ENCODE results near the gene ZNF813. TPM values are rescaled to one million over a fixed set of nuclear protein-coding genes. Genes with fewer than 3 reads are reported as not detected.
"Not testable (repeated sequence)": the region's sequence is repeated elsewhere in the genome, so short reads cannot be mapped to it uniquely, and the experiment has no call there.

ZNF813 gene
- total and polyA plus RNA-seq, 2 donors from 2014 or later, result 1.2 to 5.1 TPM

DNA sequence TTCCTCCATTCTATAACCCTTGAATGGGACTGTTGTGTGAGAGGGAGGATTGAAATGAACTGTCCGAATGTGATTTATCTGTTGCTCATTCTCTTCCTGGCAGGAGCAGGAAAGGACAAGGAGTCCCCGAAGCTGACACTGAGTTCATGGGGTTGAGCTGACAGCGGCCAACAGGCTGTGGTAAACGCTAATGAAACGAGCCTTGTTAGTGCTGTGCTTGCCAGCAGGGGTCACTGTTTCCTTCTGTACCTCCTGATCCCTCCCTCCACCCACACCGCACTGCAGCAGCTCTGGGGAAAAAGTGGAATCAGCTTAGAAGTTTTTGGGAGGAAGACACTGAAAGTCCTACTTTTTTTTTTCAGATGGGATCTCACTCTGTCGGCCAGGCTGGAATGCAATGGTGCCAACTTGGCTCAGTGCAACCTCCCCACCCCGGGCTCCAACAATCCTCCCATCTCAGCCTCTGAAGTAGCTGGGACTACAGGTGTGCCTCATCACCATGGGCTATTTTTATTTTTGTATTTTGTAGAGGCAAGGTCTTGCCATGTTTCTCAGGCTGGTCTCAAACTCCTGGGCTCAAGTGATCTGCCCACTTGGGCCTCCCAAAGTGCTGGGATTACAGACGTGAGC, 42.5 kb upstream of the ZNF813 start:
- FAIRE-seq (no peak), DNase-seq (peak; percentile 82 to 90 (median 85))
- Histone ChIP-seq H3K4me3 (ENCODE audit: low read length in 3 of 3) (no peak overlapping the region), H3K36me3 (ENCODE audit: control insufficient read depth in 2 of 3, insufficient read depth in 3 of 3, low read length in 3 of 3) (no peaks in the 10 kb centered on the region), H3K27me3 (ENCODE audit: control insufficient read depth, insufficient read depth, low read length) (no peaks in the 10 kb centered on the region), H3K9ac (ENCODE audit: low read length in 3 of 3) (no peak overlapping the region), H3K4me1 (ENCODE audit: control insufficient read depth in 2 of 3, insufficient read depth in 2 of 3, low read depth in 1 of 3, low read length in 3 of 3) (no peaks in the 10 kb centered on the region), H3K9me3 (ENCODE audit: control insufficient read depth in 2 of 3, insufficient read depth in 1 of 3, low read length in 3 of 3) (no peaks in the 10 kb centered on the region), H3K27ac (ENCODE audit: low read depth in 2 of 2, low read length in 2 of 2) (no peak overlapping the region)
- peak; percentile 77 for TF ChIP-seq CTCF (IDR thresholded peaks at IDR 0.05; ENCODE audit: borderline replicate concordance, extremely low read depth, insufficient read depth)
- intact Hi-C loops (cut with DNase I), result no loop called here

GRCh38 chr19:53431399-53432087, 36.0 kb upstream of the ZNF813 start, which contains the start of gene ZNF761:
TSS of gene ZNF761 (plus strand) at chr19:53431984. CDS start at chr19:53447269, 15,285 bp downstream.
- Histone ChIP-seq H3K36me3 (ENCODE audit: control insufficient read depth in 2 of 3, insufficient read depth in 3 of 3, low read length in 3 of 3) (peaks cover 0 to 3% (median 2%) of the 10 kb centered on the region in 3 donors), H3K4me1 (ENCODE audit: control insufficient read depth in 2 of 3, insufficient read depth in 2 of 3, low read depth in 1 of 3, low read length in 3 of 3) (no peaks in the 10 kb centered on the region), H3K9ac (ENCODE audit: low read length in 3 of 3) (peak within 1 kb of the TSS; percentile 74 to 97 (median 96)), H3K27ac (ENCODE audit: low read depth in 2 of 2, low read length in 2 of 2) (peak within 1 kb of the TSS; percentile 74 to 94), H3K4me3 (ENCODE audit: low read length in 3 of 3) (peak within 1 kb of the TSS; percentile 83 to 91 (median 85)), H3K27me3 (ENCODE audit: control insufficient read depth, insufficient read depth, low read length) (no peaks in the 10 kb centered on the region), H3K9me3 (ENCODE audit: control insufficient read depth in 2 of 3, insufficient read depth in 1 of 3, low read length in 3 of 3) (no peaks in the 10 kb centered on the region)
- intact Hi-C loops (cut with DNase I), result no loop called here
- peak; percentile 97 to 99 (median 97) for DNase-seq
- FAIRE-seq, result no peak
- TF ChIP-seq CTCF (IDR thresholded peaks at IDR 0.05; ENCODE audit: borderline replicate concordance, extremely low read depth, insufficient read depth), result no peak

DNA sequence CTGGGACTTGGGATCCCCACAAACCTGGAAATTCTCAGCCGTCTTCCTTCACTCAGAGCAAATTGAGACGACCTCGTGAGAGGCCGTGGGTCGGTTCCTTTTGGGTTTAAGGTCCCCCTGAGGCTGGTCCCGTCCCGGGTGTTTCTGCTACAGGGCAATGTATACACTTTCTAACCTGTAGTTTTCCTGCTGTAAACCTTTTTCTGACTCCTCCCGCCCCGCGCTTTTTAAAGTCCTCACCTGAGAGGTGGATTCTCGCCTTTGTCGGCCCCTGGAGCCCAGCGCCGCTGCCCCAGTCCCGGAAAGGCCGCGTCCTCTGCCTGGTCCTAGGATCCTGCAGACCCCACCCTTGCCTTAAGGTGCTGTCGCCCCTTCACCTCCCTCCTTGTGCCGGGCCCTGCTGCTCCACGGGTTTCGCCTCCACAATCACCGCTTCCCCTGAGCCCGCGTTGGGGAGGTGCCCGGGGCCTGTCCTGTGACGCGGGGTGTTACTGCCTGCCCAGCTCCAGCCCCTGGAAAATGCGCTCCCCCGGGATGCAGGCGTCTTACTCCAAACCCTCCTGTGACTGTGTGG, 35.4 kb upstream of the ZNF813 start:
- Histone ChIP-seq H3K4me3 (ENCODE audit: low read length in 3 of 3) (peak overlapping the region; percentile 83 to 91 (median 85)), H3K27me3 (ENCODE audit: control insufficient read depth, insufficient read depth, low read length) (no peaks in the 10 kb centered on the region), H3K36me3 (ENCODE audit: control insufficient read depth in 2 of 3, insufficient read depth in 3 of 3, low read length in 3 of 3) (peaks cover 0 to 3% (median 2%) of the 10 kb centered on the region in 3 donors), H3K27ac (ENCODE audit: low read depth in 2 of 2, low read length in 2 of 2) (peak overlapping the region; percentile 74 to 77), H3K4me1 (ENCODE audit: control insufficient read depth in 2 of 3, insufficient read depth in 2 of 3, low read depth in 1 of 3, low read length in 3 of 3) (no peaks in the 10 kb centered on the region), H3K9me3 (ENCODE audit: control insufficient read depth in 2 of 3, insufficient read depth in 1 of 3, low read length in 3 of 3) (no peaks in the 10 kb centered on the region), H3K9ac (ENCODE audit: low read length in 3 of 3) (peak overlapping the region; percentile 74 to 97 (median 96))
- DNase-seq (peak in 4 of 5 donors; percentile 28 to 74 (median 53)), FAIRE-seq (no peak)
- TF ChIP-seq CTCF (IDR thresholded peaks at IDR 0.05; ENCODE audit: borderline replicate concordance, extremely low read depth, insufficient read depth), result no peak
- intact Hi-C loops (cut with DNase I), result no loop called here

GRCh38 chr19:53443809-53444208, 23.7 kb upstream of the ZNF813 start:
- H3K4me1 ChIP-seq (ENCODE audit: control insufficient read depth in 2 of 3, insufficient read depth in 2 of 3, low read depth in 1 of 3, low read length in 3 of 3); intact Hi-C loops (cut with DNase I): not testable (repeated sequence)
- H3K9me3 ChIP-seq (ENCODE audit: control insufficient read depth in 2 of 3, insufficient read depth in 1 of 3, low read length in 3 of 3), result peaks cover 0 to 18% (median 4%) of the 10 kb centered on the region in 3 donors

DNA sequence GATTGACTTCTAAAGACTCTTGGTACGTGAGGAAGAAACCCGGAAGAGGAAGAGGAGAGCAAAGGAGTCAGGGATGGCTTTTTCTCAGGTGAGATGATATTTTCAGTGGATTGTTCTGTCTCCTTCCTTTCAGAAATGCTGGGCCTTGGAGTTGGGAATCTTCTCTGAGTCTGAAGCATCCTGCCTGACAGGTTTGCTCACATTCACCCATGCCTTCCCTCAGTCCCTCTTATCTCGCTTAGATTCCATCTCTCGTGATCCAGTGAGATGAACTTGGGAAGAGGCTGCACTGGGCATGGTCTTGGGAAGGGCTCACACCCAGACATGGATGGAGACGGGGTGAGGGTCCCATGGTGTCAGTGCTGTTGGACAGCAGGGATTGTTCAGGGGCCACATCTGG, 20.3 kb upstream of the ZNF813 start:
- H3K27ac ChIP-seq (ENCODE audit: low read depth in 2 of 2, low read length in 2 of 2); intact Hi-C loops (cut with DNase I); FAIRE-seq; H3K9ac ChIP-seq (ENCODE audit: low read length in 3 of 3); H3K36me3 ChIP-seq (ENCODE audit: control insufficient read depth in 2 of 3, insufficient read depth in 3 of 3, low read length in 3 of 3); DNase-seq; H3K4me1 ChIP-seq (ENCODE audit: control insufficient read depth in 2 of 3, insufficient read depth in 2 of 3, low read depth in 1 of 3, low read length in 3 of 3); H3K27me3 ChIP-seq (ENCODE audit: control insufficient read depth, insufficient read depth, low read length); H3K4me3 ChIP-seq (ENCODE audit: low read length in 3 of 3): not testable (repeated sequence)
- H3K9me3 ChIP-seq (ENCODE audit: control insufficient read depth in 2 of 3, insufficient read depth in 1 of 3, low read length in 3 of 3), result peaks cover 0 to 15% (median 4%) of the 10 kb centered on the region in 3 donors

More at GRCh38 chr19:53443809-53444208, 23.7 kb upstream of the ZNF813 start:
- not testable (repeated sequence) for DNase-seq; FAIRE-seq; H3K36me3 ChIP-seq (ENCODE audit: control insufficient read depth in 2 of 3, insufficient read depth in 3 of 3, low read length in 3 of 3); H3K9ac ChIP-seq (ENCODE audit: low read length in 3 of 3); H3K27ac ChIP-seq (ENCODE audit: low read depth in 2 of 2, low read length in 2 of 2); H3K4me3 ChIP-seq (ENCODE audit: low read length in 3 of 3); H3K27me3 ChIP-seq (ENCODE audit: control insufficient read depth, insufficient read depth, low read length)
